GM18907 (cell line): Measurements from ENCODE around the gene SIM2.

Experiments
- ATAC-seq: cut with Tn5 transposase; IDR thresholded peaks from one replicate; pipeline ENCODE4 v1.9.1; 2021; ENCODE audit warnings: mild to moderate bottlenecking, moderate library complexity; ENCODE audit not compliant: unreplicated experiment

SIM2 gene

GRCh38 chr21:36791695-36792470 lies 93.0 kb downstream of the SIM2 start:
- ATAC-seq, result no peak

- ATAC-seq, result no peak
These were observed 93.6 kb downstream of the SIM2 start for GRCh38 chr21:36792505-36792967.

GRCh38 chr21:36796070-36796469 lies 97.2 kb downstream of the SIM2 start:
- ATAC-seq, result no peak

GRCh38 chr21:36798491-36798890 lies 99.6 kb downstream of the SIM2 start:
- ATAC-seq, result no peak
